SK-N-SH (cell line): Measurements from ENCODE around the gene RNF19B. TPM values are rescaled to one million over a fixed set of nuclear protein-coding genes. Genes with fewer than 3 reads are reported as not detected.

Experiments
- CTCF ChIA-PET: fragments of 300-600, 350-600 bp; formaldehyde crosslinking; extraction: SDS; loops from one replicate; lab custom pipeline; 2021; lab: Yijun Ruan, JAX
- POLR2A ChIA-PET: fragments of 350-600 bp; sonication (Branson Sonifier 250); formaldehyde crosslinking; extraction: SDS; loops from one replicate; lab custom pipeline; 2020; ENCODE audit warnings: antibody characterized with exemption, inconsistent platforms; lab: Yijun Ruan, JAX
- DNase-seq: peaks from one replicate; pipeline ENCODE4 v3.0.0; 2012
- H2AFZ ChIP-seq: fragments of 200-600 bp; sonication (generic); 2 replicates; pipeline ENCODE4 v1.8.1; 2016; ENCODE audit warnings: antibody characterized with exemption, mild to moderate bottlenecking, low read depth
- H3F3A ChIP-seq: fragments of 200-600 bp; sonication (generic); replicated peaks from 2 replicates; pipeline ENCODE3; 2016; ENCODE audit warnings: antibody characterized with exemption, mild to moderate bottlenecking; ENCODE audit not compliant: insufficient read depth
- H3K27ac ChIP-seq, 2 experiments: fragments of 200-500 bp in 1 of 2; fragments of 200-600 bp in 1 of 2; sonication (Bioruptor generic) in 1 of 2; sonication (generic), shearing (Covaris generic) in 1 of 2; 2 replicates each; pipeline versions ENCODE4 v1.5.1 to v1.6.1; 2014 to 2016; ENCODE audit warnings: low read depth in 2 of 2, inconsistent platforms in 1 of 2, low read length in 1 of 2, mild to moderate bottlenecking in 1 of 2, mixed read lengths in 1 of 2
- H3K27me3 ChIP-seq: fragments of 200-600 bp; sonication (generic), shearing (Covaris generic); 2 replicates; pipeline ENCODE4 v1.6.1; 2016; ENCODE audit warnings: mixed run types; ENCODE audit not compliant: insufficient read depth
- H3K36me3 ChIP-seq, 2 experiments: fragments of 200-500 bp in 1 of 2; fragments of 200-600 bp in 1 of 2; sonication (Bioruptor generic) in 1 of 2; sonication (generic) in 1 of 2; replicated peaks in 1 of 2; 2 replicates each; pipeline versions ENCODE3 to v1.5.1; 2014 to 2016; ENCODE audit warnings: low read length in 1 of 2, mild to moderate bottlenecking in 1 of 2; ENCODE audit not compliant: insufficient read depth in 2 of 2, control insufficient read depth in 1 of 2
- H3K4me1 ChIP-seq, 2 experiments: fragments of 200-500 bp in 1 of 2; fragments of 200-600 bp in 1 of 2; sonication (Bioruptor generic) in 1 of 2; sonication (generic), shearing (Covaris generic) in 1 of 2; 2 replicates each; pipeline versions ENCODE4 v1.5.1 to v1.6.1; 2014 to 2016; ENCODE audit warnings: low read depth in 1 of 2, low read length in 1 of 2, mixed run types in 1 of 2; ENCODE audit not compliant: insufficient read depth in 2 of 2, control insufficient read depth in 1 of 2
- H3K4me2 ChIP-seq: fragments of 200-600 bp; sonication (generic), shearing (Covaris generic); 2 replicates; pipeline ENCODE4 v1.6.1; 2017; ENCODE audit warnings: mixed run types
- H3K4me3 ChIP-seq, 2 experiments: fragments of 200-500 bp in 1 of 2; fragments of 200-600 bp in 1 of 2; sonication (Bioruptor generic) in 1 of 2; sonication (generic), shearing (Covaris generic) in 1 of 2; 2 replicates each; pipeline versions ENCODE4 v1.5.1 to v1.8.1; 2014 to 2016; ENCODE audit warnings: low read depth in 2 of 2, inconsistent platforms in 1 of 2, low read length in 1 of 2, mild to moderate bottlenecking in 1 of 2, mixed read lengths in 1 of 2, moderate library complexity in 1 of 2
- H3K79me2 ChIP-seq: fragments of 200-600 bp; sonication (generic); 2 replicates; pipeline ENCODE4 v1.8.1; 2017; ENCODE audit warnings: mild to moderate bottlenecking; ENCODE audit not compliant: insufficient read depth
- H3K9ac ChIP-seq: fragments of 200-600 bp; sonication (generic); 2 replicates; pipeline ENCODE4 v1.6.1; 2017; ENCODE audit warnings: mixed run types
- H3K9me2 ChIP-seq: fragments of 200-600 bp; sonication (generic); 2 replicates; pipeline ENCODE4 v1.6.1; 2017; ENCODE audit warnings: mixed run types
- H3K9me3 ChIP-seq: fragments of 200-600 bp; sonication (generic); 2 replicates; pipeline ENCODE4 v1.6.1; 2017; ENCODE audit warnings: mixed run types, mild to moderate bottlenecking, moderate library complexity
- H4K20me1 ChIP-seq: fragments of 200-600 bp; sonication (generic); 2 replicates; pipeline ENCODE4 v1.6.1; 2017; ENCODE audit warnings: mild to moderate bottlenecking, mixed run types; ENCODE audit not compliant: insufficient read depth
- ELF1 ChIP-seq: IDR thresholded peaks from 2 replicates; pipeline ENCODE4 v1.4.0; 2012
- FOXM1 ChIP-seq: IDR thresholded peaks from 2 replicates; pipeline ENCODE4 v1.4.0; 2012; ENCODE audit warnings: low read depth, mild to moderate bottlenecking
- GABPA ChIP-seq: IDR thresholded peaks from 2 replicates; pipeline ENCODE4 v1.4.0; 2012; ENCODE audit warnings: low read depth, mild to moderate bottlenecking
- GATA2 ChIP-seq: sonication (generic); formaldehyde crosslinking; IDR thresholded peaks from 2 replicates; pipeline ENCODE4 v1.5.0; 2020; ENCODE audit warnings: mild to moderate bottlenecking, missing genetic modification reagents
- JUND ChIP-seq: IDR thresholded peaks from 2 replicates; pipeline ENCODE4 v1.4.0; 2012
- MXI1 ChIP-seq: IDR thresholded peaks from 2 replicates; pipeline ENCODE4 v1.6.1; 2012; ENCODE audit warnings: mild to moderate bottlenecking, low read depth, low read length, improper control_type of control experiment
- NFIC ChIP-seq: IDR thresholded peaks from 2 replicates; pipeline ENCODE4 v1.4.0; 2012; ENCODE audit warnings: borderline replicate concordance
- NRF1 ChIP-seq: IDR thresholded peaks from 2 replicates; pipeline ENCODE4 v1.6.1; 2012; ENCODE audit warnings: low read depth, mild to moderate bottlenecking, low read length
- POLR2AphosphoS5 ChIP-seq: IDR thresholded peaks from 2 replicates; pipeline ENCODE4 v1.6.1; 2012; ENCODE audit warnings: low read depth, low read length
- RAD21 ChIP-seq: IDR thresholded peaks from 2 replicates; pipeline ENCODE4 v1.6.1; 2012; ENCODE audit warnings: mild to moderate bottlenecking, low read length
- RCOR1 ChIP-seq: fragments of 150-350 bp; IDR thresholded peaks from 2 replicates; pipeline ENCODE4 v1.6.1; 2017; ENCODE audit warnings: antibody characterized with exemption, low read length
- RXRA ChIP-seq: IDR thresholded peaks from 2 replicates; pipeline ENCODE4 v1.4.0; 2012; ENCODE audit warnings: low read depth, mild to moderate bottlenecking, borderline replicate concordance
- SIN3A ChIP-seq: IDR thresholded peaks from 2 replicates; pipeline ENCODE4 v1.6.1; 2012; ENCODE audit warnings: low read depth, mild to moderate bottlenecking, low read length, moderate library complexity, borderline replicate concordance
- SMC3 ChIP-seq: IDR thresholded peaks from 2 replicates; pipeline ENCODE4 v1.6.1; 2012; ENCODE audit warnings: low read depth, low read length, improper control_type of control experiment
- TAF1 ChIP-seq: IDR thresholded peaks from 2 replicates; pipeline ENCODE4 v1.6.1; 2012; ENCODE audit warnings: low read depth, mild to moderate bottlenecking, low read length, moderate library complexity, borderline replicate concordance
- TCF12 ChIP-seq: IDR thresholded peaks from 2 replicates; pipeline ENCODE4 v1.4.0; 2012
- WGBS: methylation state at CpG from one replicate; pipeline ENCODE4 v1.1.6; 2017; ENCODE audit warnings: low lambda C conversion rate; 5-methylcytosine and 5-hydroxymethylcytosine counted together
- polyA plus RNA-seq, 3 experiments: library from polyadenylated mRNA; depleted of rRNA; stranded (reverse); fragments of >200 nt; gene quantifications; 2 replicates each; pipeline ENCODE4 v1.2.3, GENCODE V29; 2012
- TF ChIP-seq, protein P1 (sequence below): IDR thresholded peaks from 2 replicates; pipeline ENCODE4 v1.6.1; 2012; ENCODE audit warnings: mild to moderate bottlenecking, low read depth, low read length, moderate library complexity
- TF ChIP-seq, protein P2 (sequence below): IDR thresholded peaks from 2 replicates; pipeline ENCODE4 v1.4.0; 2012; ENCODE audit warnings: low read depth, borderline replicate concordance
- TF ChIP-seq, protein P3 (sequence below): IDR thresholded peaks from 2 replicates; pipeline ENCODE4 v1.4.0; 2012; ENCODE audit warnings: low read depth, borderline replicate concordance

Gene RNF19B
- polyA plus RNA-seq, 1 of the 3 experiments (the other 2 are of a cell fraction), result 20.1 TPM

- Histone ChIP-seq H3F3A (peaks cover 37% of the 10 kb centered on the region), H3K36me3 (peaks cover 29 to 46% of the 10 kb centered on the region in 2 experiments), H3K9ac (no peak overlapping the region), H3K9me3 (no peaks in the 10 kb centered on the region), H3K4me1 (peaks cover 5 to 24% of the 10 kb centered on the region in 2 experiments), H3K4me2 (no peak overlapping the region), H3K27me3 (no peaks in the 10 kb centered on the region), H3K79me2 (no peaks in the 10 kb centered on the region; the same call in 1 of the 2 replicates), H3K4me3 (no peak overlapping the region), H2AFZ (no peak overlapping the region), H4K20me1 (peaks cover 6% of the 10 kb centered on the region; the same call in 1 of the 2 replicates), H3K9me2 (no peaks in the 10 kb centered on the region), H3K27ac (no peak overlapping the region)
- ChIA-PET CTCF (interaction anchor here (0.6 to 2.1 kb wide), 5 partner anchors 44 to 149 kb away, joined by 3 to 8 read pairs (median 4); no protein-coding TSS in a partner anchor), POLR2A (no interaction called here)
- DNase-seq, result no peak
- TF ChIP-seq ELF1, result no peak
- TF ChIP-seq, protein P1, sequence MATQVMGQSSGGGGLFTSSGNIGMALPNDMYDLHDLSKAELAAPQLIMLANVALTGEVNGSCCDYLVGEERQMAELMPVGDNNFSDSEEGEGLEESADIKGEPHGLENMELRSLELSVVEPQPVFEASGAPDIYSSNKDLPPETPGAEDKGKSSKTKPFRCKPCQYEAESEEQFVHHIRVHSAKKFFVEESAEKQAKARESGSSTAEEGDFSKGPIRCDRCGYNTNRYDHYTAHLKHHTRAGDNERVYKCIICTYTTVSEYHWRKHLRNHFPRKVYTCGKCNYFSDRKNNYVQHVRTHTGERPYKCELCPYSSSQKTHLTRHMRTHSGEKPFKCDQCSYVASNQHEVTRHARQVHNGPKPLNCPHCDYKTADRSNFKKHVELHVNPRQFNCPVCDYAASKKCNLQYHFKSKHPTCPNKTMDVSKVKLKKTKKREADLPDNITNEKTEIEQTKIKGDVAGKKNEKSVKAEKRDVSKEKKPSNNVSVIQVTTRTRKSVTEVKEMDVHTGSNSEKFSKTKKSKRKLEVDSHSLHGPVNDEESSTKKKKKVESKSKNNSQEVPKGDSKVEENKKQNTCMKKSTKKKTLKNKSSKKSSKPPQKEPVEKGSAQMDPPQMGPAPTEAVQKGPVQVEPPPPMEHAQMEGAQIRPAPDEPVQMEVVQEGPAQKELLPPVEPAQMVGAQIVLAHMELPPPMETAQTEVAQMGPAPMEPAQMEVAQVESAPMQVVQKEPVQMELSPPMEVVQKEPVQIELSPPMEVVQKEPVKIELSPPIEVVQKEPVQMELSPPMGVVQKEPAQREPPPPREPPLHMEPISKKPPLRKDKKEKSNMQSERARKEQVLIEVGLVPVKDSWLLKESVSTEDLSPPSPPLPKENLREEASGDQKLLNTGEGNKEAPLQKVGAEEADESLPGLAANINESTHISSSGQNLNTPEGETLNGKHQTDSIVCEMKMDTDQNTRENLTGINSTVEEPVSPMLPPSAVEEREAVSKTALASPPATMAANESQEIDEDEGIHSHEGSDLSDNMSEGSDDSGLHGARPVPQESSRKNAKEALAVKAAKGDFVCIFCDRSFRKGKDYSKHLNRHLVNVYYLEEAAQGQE, result no peak
- TF ChIP-seq RAD21, result no peak
- TF ChIP-seq SMC3, result no peak
- TF ChIP-seq TAF1, result no peak
- TF ChIP-seq, protein P2, sequence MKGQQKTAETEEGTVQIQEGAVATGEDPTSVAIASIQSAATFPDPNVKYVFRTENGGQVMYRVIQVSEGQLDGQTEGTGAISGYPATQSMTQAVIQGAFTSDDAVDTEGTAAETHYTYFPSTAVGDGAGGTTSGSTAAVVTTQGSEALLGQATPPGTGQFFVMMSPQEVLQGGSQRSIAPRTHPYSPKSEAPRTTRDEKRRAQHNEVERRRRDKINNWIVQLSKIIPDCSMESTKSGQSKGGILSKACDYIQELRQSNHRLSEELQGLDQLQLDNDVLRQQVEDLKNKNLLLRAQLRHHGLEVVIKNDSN, result no peak
- TF ChIP-seq NRF1, result no peak
- no peak for TF ChIP-seq TCF12
- TF ChIP-seq RCOR1, result no peak
- no peak for TF ChIP-seq GABPA
- TF ChIP-seq NFIC, result no peak
- no peak for TF ChIP-seq RXRA
- no peak for TF ChIP-seq FOXM1
- no peak for TF ChIP-seq SIN3A
- TF ChIP-seq GATA2, result no peak
- TF ChIP-seq, protein P3, sequence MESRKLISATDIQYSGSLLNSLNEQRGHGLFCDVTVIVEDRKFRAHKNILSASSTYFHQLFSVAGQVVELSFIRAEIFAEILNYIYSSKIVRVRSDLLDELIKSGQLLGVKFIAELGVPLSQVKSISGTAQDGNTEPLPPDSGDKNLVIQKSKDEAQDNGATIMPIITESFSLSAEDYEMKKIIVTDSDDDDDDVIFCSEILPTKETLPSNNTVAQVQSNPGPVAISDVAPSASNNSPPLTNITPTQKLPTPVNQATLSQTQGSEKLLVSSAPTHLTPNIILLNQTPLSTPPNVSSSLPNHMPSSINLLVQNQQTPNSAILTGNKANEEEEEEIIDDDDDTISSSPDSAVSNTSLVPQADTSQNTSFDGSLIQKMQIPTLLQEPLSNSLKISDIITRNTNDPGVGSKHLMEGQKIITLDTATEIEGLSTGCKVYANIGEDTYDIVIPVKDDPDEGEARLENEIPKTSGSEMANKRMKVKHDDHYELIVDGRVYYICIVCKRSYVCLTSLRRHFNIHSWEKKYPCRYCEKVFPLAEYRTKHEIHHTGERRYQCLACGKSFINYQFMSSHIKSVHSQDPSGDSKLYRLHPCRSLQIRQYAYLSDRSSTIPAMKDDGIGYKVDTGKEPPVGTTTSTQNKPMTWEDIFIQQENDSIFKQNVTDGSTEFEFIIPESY, result no peak
- TF ChIP-seq JUND, result no peak
- no peak for TF ChIP-seq POLR2AphosphoS5
- no peak for TF ChIP-seq MXI1
- WGBS, result 96% methylated on average over 4 of the region's 4 CpGs
Observed at GRCh38 chr1:32937061-32937460, 27.5 kb downstream of the RNF19B start.
